ENCODE results near the gene EDC4. TPM values are rescaled to one million over a fixed set of nuclear protein-coding genes. Genes with fewer than 3 reads are reported as not detected.

The EDC4 gene
- total and polyA plus RNA-seq, 9 of the 15 experiments (the other 6 are each of a cell fraction or from before 2014, with no cell fraction given) = 1.1 to 131 (median 74.0) TPM

- TF ChIP-seq ZNF274 (IDR thresholded peaks at IDR 0.05; ENCODE audit: borderline replicate concordance, low read depth, low read length) = no peak
- no peak for TF ChIP-seq ZNF311 (CRISPR knock-in tag; IDR thresholded peaks at IDR 0.05)
- 0 out of 2 replicates have a peak, but pooled peaks have one; percentile 43 for TF ChIP-seq ZNF766 (CRISPR knock-in tag; conservative IDR thresholded peaks at IDR 0.05)
- TF ChIP-seq, protein P1, sequence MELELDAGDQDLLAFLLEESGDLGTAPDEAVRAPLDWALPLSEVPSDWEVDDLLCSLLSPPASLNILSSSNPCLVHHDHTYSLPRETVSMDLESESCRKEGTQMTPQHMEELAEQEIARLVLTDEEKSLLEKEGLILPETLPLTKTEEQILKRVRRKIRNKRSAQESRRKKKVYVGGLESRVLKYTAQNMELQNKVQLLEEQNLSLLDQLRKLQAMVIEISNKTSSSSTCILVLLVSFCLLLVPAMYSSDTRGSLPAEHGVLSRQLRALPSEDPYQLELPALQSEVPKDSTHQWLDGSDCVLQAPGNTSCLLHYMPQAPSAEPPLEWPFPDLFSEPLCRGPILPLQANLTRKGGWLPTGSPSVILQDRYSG (tag; conservative IDR thresholded peaks at IDR 0.05; ENCODE audit: low read depth) = no peak
- TF ChIP-seq ZNF224 (CRISPR knock-in tag; IDR thresholded peaks at IDR 0.05) = no peak
- TF ChIP-seq, protein P2, sequence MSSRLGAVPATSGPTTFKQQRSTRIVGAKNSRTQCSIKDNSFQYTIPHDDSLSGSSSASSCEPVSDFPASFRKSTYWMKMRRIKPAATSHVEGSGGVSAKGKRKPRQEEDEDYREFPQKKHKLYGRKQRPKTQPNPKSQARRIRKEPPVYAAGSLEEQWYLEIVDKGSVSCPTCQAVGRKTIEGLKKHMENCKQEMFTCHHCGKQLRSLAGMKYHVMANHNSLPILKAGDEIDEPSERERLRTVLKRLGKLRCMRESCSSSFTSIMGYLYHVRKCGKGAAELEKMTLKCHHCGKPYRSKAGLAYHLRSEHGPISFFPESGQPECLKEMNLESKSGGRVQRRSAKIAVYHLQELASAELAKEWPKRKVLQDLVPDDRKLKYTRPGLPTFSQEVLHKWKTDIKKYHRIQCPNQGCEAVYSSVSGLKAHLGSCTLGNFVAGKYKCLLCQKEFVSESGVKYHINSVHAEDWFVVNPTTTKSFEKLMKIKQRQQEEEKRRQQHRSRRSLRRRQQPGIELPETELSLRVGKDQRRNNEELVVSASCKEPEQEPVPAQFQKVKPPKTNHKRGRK (tag; IDR thresholded peaks at IDR 0.05) = no peak
- TF ChIP-seq NFRKB (IDR thresholded peaks at IDR 0.05; ENCODE audit: low read depth) = no peak
- TF ChIP-seq EP300 (IDR thresholded peaks at IDR 0.05; ENCODE audit: low read length) = no peak
- TF ChIP-seq, protein P3, sequence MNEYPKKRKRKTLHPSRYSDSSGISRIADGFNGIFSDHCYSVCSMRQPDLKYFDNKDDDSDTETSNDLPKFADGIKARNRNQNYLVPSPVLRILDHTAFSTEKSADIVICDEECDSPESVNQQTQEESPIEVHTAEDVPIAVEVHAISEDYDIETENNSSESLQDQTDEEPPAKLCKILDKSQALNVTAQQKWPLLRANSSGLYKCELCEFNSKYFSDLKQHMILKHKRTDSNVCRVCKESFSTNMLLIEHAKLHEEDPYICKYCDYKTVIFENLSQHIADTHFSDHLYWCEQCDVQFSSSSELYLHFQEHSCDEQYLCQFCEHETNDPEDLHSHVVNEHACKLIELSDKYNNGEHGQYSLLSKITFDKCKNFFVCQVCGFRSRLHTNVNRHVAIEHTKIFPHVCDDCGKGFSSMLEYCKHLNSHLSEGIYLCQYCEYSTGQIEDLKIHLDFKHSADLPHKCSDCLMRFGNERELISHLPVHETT (CRISPR knock-in tag; conservative IDR thresholded peaks at IDR 0.05 in 1 of 2, IDR thresholded peaks at IDR 0.05 in 1 of 2) = no peak; a peak in 1 of 4 replicates
- no peak for TF ChIP-seq RBM14 (IDR thresholded peaks at IDR 0.05; ENCODE audit: borderline replicate concordance, insufficient read depth, low read depth, low read length)
- TF ChIP-seq SRSF7 (optimal IDR thresholded peaks at IDR 0.05; ENCODE audit: low read depth, low read length) = no peak
- TF ChIP-seq BACH1 (tag; IDR thresholded peaks at IDR 0.05) = 0 out of 2 replicates have a peak, but pooled peaks have one; percentile 4
- peak; percentile 45; the same call in 1 of the 2 replicates for TF ChIP-seq TEAD4 (IDR thresholded peaks at IDR 0.05; ENCODE audit: low read length)
- no peak for TF ChIP-seq TEAD4 (CRISPR knock-in tag; IDR thresholded peaks at IDR 0.05; ENCODE audit: borderline replicate concordance)
- TF ChIP-seq TAL1 (IDR thresholded peaks at IDR 0.05) = no peak
- TF ChIP-seq ZNF3 (CRISPR knock-in tag; IDR thresholded peaks at IDR 0.05) = no peak
- no peak for TF ChIP-seq TAF9B (IDR thresholded peaks at IDR 0.05; ENCODE audit: partially characterized antibody)
- TF ChIP-seq SMARCA5 (IDR thresholded peaks at IDR 0.05) = no peak
- TF ChIP-seq ESRRB (CRISPR knock-in tag; IDR thresholded peaks at IDR 0.05; ENCODE audit: borderline replicate concordance) = no peak
- no peak for TF ChIP-seq SREBF1 (IDR thresholded peaks at IDR 0.05; ENCODE audit: borderline replicate concordance, low read depth, low read length)
- no peak for TF ChIP-seq ADNP (tag; IDR thresholded peaks at IDR 0.05)
- no peak for TF ChIP-seq POLR2AphosphoS2 (IDR thresholded peaks at IDR 0.05; ENCODE audit: low read length)
- peak; percentile 68 for TF ChIP-seq MBD2 (IDR thresholded peaks at IDR 0.05; ENCODE audit: borderline replicate concordance, low read depth)
- no peak; the same call in none of the 2 replicates for TF ChIP-seq GATAD2B (IDR thresholded peaks at IDR 0.05; ENCODE audit: borderline replicate concordance)
- TF ChIP-seq MAZ (CRISPR knock-in tag; conservative IDR thresholded peaks at IDR 0.05 in 1 of 2, IDR thresholded peaks at IDR 0.05 in 1 of 2) = peak; percentile 67 to 72
- TF ChIP-seq HOXB6 (CRISPR knock-in tag; IDR thresholded peaks at IDR 0.05; ENCODE audit: borderline replicate concordance) = no peak
These were observed 30.9 kb upstream of the EDC4 start, which contains the start of gene THAP11 (continued) for GRCh38 chr16:67841816-67842508.
